GM19463 (cell line): ENCODE results near the gene NEK6.

Source experiments
- ATAC-seq: cut with Tn5 transposase; IDR thresholded peaks from one replicate; pipeline ENCODE4 v1.9.1; 2021; ENCODE audit warnings: mild to moderate bottlenecking, moderate library complexity; ENCODE audit not compliant: unreplicated experiment

NEK6 gene

DNA sequence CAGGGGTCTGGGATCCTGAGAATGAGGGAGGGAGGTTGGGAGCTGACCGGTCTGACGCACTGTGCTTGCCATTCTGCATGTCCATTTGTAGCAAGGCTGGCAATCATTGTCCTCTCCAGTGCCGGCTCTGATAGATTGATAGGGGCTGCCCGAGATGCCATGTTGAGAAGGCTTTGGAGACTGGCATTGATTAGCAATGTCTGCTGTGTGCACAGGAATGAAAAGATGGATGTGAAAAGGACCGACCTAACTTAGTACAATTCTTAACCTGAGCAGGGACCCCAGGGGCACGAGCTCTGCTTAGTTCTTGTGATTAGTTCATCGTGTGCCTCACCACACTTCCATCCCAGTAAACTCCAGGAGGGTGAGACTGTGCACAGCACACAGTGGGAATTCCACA, 17.0 kb downstream of the NEK6 start:
- no peak for ATAC-seq

DNA sequence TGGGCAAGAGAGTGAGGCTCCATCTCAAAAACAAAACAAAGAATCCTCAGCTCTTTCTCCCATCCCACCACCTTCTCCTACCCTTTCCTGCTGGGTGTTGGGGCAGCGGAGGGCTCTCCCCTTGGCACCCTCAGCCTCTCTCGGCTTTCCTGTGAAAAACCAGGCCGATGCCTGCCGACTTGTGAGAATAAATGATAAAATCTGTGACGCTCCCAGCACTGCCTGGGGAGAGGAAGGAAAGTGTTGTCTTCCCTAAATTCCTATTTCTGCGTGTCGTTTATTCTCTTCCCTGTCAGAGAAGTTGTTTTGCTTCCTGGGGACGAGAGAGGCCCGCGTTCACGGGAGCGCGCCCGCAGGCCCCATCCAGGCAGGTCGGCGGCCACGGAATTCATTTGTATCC, 19.7 kb downstream of the NEK6 start:
- ATAC-seq, result no peak

DNA sequence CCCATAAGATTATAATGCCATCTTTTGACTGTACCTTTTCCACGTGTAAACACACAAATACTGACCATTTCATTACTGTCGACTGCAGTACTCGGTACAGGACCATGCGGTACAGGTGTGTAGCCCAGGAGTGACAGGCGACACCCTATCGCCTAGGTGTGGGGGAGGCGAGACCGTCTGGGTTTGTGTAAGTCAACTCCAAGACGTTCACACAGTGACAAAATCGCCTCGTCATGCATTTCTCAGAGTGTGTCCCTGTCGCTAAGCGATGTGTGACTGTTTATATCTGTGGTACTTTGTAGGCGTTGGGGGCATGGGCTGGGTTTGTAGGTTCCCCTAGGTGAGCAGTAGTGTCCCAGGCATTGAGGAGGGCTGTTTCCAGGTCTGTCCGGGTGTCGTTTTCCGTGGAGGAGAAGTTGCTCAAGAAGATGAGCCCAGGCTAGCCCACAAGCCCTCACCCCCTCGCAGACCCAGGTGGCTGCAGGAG, 20.3 kb downstream of the NEK6 start:
- ATAC-seq, result no peak

DNA sequence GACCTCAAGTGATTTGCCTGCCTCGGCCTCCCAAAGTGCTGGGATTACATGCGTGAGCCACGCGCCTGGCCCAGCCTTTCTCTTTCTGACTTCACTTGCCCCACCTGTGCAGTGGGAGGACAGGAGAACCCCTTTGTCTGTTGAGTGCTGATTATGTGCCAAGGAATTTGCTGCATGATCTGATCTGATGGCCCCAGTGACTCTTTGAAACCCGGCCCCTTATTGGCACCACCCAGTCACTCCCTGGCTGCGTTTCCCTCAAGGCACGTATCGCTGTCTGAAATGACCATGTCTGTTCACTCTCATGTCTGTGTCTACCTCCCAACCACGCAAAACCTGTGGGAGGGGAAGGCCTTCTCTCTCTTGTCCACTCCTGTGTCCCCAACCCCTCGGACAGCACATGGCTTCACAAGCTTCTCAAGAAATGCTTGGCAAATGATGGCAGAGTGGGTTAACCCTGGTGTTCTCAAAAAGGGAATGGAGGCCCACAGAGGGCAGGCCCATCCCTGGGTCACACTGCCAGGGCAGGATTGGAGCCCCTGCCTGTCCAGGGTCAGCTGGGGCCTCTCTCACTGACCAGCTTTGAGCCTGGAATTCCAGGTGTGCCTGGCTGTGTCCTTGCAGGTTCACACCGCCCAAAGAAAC, 21.9 kb downstream of the NEK6 start:
- no peak for ATAC-seq

DNA sequence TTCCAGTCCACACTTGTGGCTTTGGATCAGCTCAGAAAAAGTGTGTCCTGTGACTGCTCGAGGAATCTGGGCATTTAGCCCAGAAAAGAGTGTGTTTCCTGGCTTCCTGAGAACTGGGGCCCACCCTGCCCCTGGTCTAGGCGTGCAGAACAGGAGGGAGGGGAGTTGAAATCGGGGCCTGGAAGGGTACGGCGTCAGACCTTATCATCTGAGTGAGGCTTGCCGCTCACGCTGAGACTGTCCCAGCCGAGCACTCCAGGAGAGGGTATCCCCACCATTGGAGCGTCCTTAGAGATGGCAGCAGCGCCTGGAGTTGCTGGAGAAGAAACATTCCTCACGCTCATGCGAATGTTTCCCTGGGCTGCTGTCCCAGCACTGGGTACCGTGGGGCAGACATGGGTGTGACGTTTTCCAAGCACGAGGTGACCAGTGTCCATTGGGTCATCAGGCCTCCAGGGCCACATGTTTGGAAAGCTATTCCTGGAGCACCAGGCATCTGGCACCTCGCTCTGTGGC, 22.5 kb downstream of the NEK6 start:
- no peak for ATAC-seq

DNA sequence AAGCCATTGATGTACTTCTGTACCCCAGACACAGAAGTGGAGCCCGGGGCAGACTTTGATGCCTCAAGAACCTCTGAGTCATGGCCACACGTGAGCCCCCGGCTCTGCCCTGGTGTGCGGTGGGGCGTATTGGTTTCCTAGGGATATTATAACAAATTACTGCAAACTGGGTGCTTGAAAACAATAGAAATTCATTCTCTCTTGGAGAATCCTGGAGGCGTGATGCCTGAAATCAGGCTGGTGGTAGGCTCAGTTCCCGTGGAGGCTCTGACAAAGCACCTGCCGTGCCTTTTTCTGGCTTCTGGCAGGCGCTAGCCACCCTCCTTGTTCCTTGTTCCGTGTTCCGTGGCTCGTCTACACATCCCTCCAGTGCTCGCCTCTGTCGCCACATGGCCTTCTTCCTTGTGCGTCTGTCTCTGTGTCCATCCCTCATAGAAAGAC, 24.2 kb downstream of the NEK6 start:
- ATAC-seq, result no peak

DNA sequence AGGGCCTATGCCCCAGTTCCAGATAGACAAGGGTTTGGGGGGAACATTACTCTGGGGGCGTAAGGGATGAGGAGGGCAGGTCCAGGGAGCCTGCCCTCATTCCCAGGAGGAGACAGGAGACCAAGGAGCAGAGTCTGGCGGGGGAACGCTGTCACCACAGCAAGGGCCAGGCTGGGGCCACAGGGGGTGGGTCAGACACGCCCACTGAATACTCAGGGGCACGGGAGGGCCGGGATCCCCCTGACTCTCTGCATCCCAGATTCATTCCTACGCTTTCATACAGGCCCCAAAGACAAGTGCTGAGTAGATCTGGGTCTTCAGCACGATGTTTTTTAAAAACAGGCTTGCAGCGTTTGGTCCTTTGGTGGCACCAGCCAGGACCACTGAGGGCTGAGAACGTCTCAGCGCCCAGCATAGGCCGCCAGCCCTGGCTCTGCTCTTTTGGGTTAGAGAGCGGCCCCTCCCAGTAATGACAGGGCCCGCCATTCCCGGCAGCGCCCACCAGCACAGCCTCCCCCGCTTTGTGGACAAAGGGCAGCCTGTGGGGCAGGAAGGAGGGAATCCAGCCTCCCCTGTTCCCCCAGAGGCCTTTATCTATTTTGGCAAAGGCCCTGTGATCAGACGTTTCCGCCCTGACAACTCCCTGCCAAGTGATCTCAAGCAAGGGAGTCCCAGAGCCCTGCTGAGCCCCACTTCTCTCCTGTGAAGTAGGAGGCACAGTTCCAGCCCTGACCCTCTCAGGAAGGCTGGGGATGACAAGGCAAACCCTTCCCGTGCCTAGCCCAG, 24.9 kb downstream of the NEK6 start:
- ATAC-seq, result no peak

DNA sequence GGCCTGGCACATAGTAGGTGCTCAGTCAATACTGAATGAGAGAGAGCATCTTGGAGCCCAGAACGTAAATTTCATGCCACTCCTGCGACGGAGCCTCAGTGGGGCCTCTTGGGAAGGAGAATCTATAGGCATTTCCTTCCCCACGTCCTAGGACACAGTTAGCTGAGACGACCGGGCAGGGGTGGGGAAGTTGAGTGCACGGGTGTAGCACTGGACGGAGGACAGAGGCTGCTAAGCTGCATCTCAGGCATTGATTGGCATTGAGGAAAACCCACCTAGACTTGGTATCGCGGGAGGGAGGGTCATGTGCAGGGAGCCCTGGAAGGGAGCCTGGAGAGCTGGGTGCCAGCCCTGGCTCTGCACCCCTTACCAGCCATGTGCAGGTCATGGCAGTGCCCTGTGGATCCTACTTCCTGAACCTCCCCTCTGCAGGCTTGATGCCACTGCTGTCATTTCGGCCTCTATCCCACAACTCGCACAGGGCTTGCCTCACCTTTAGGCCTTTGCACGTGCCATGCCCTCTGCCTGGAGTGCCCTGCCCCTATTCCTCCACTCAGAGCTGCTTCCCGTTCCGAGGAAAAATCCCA, 25.6 kb downstream of the NEK6 start:
- no peak for ATAC-seq

DNA sequence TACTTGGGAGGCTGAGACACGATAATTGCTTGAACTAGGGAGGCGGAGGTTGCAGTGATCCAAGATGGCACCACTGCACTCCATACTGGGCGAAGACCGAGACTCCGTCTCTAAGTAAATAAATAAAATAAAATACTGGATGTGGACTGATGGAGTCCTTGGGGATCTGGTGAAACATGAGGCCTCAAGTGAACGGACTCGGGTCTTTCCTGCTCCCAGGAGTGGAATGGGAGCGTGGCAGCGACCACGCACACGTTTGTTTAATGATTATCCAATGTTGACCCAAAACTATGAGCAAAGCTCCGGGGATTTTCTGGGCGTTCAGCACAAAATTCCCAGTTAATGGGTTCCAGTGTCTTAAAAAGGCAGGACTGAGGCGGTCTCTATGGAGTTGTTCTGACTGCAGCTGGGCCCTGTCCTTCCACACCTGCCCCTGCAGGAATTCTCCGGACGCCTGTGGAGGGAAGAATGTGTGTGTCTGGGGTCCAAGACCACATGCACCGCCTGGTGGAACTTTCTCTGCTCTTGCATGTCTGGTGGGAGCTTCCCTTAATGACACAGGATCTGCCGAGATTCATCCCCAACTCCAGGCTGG, 26.6 kb downstream of the NEK6 start:
- no peak for ATAC-seq

DNA sequence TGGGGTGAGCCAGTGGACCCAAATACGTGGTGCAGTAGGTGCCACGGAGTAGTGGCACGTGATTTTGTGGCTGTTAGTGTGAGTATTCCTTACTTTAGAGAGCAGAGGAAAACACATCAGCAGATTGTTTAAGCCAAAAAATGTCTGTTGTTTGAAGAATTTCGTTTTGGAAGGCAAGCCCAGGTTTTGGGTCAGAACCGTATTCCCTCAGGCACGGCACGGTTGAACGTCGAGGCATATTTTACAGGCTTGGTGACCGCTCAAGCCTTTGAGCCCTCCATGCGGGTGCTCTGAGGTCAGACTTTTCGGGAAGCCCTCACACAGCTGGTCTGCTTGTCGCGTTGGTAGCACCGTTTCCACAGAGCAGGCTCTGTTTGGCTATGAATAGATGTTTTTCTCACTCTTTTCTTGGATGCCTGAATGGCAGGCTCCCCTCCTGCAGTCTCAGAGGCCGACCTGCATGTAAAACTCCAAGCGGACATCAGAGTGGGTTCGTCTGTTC, 27.2 kb downstream of the NEK6 start:
- ATAC-seq, result no peak

DNA sequence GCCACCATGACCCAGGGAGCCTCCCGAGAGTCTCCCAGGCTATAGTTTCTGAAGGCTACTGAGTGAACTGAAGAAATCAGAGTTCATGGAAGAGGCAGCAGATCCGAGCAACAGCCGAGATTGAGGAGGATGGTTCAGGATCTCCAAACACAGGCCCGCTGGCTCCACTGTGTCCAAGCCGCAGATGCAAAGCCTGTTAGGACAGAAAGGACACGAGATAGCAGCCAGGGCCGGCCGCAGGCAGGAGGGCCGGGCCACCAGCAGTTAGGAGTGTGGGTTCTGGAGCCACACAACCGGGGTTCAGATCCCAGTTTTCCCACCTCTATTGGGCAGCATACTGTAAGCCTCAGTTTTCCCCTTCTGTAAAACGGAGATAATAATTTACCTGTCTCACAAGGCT, 27.7 kb downstream of the NEK6 start:
- no peak for ATAC-seq

DNA sequence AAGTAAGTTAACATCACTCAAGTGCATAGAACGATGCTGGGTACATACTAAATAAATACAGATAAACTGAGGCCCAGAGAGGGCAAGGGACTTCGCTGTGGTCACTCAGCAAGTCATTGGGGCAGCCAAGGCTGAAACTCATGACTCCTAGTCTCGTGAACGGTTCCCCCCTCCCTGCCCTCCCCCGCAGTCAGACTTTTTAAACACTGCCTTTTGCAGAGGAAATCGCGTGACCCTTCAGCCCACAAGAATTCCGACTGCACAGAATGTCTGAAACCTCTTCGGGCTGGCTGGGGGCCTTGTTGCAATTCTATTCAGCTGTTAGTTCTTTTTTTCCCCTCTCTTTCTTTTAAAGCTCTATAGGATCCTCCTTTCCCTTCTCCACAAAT, 28.1 kb downstream of the NEK6 start:
- ATAC-seq, result peak; percentile 30

DNA sequence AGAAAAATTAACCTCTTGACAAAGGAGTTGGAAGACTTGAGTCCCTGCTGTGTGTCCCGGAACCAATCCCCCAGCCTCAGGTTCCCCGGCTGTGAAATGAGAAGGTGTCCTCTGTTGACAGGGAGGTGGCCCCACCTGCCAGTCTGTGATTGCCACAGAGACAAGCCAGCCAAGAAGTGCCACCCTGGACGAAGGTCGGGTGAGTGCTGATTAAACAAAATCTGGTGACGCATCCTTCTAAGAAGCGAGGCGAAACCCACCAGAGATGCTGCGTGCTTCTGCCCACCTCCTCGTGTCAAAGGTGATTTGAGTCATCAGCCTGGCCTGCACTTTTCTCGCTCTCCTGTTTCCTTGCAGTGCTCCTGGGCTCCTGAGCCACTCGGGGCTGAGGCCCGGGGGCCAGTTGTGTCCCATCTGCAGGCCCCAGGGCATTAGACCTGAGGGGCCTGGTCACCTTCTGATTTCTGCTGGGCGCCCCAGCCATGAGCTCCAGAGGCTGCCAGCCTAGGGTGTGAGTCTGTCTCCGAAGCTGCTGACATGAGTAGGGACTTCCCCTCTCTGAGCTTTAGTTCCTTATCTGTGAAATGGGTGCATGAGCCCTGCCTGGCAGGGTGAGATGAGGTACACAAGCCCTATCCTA, 28.7 kb downstream of the NEK6 start:
- peak; percentile 58 for ATAC-seq

DNA sequence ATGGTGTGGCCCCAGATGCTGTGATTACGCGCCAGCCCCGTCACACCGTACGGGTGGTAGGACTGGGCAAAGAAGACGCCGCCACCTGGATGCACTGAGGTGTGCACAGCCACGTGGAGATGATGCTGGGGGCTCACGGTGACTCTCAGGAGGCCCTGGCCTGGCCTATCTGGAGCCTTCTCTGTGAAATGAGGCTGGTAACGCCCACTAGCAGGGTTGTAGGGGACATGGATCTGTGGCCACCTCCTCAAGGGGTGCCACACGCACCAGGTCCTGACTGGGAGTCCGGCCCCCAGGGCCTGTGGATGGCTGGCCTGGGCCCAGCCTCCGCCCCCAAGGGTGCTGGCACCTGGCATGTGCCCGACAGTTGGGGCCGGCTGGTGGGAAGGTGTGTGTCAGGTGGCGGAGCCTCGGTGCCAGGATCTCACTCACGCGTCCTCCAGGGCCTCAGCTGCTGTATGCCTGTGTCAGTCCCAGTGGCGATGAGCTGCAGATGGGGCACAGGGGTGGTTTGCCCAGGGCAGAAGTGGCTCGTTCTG, 32.4 kb downstream of the NEK6 start:
- ATAC-seq, result no peak

DNA sequence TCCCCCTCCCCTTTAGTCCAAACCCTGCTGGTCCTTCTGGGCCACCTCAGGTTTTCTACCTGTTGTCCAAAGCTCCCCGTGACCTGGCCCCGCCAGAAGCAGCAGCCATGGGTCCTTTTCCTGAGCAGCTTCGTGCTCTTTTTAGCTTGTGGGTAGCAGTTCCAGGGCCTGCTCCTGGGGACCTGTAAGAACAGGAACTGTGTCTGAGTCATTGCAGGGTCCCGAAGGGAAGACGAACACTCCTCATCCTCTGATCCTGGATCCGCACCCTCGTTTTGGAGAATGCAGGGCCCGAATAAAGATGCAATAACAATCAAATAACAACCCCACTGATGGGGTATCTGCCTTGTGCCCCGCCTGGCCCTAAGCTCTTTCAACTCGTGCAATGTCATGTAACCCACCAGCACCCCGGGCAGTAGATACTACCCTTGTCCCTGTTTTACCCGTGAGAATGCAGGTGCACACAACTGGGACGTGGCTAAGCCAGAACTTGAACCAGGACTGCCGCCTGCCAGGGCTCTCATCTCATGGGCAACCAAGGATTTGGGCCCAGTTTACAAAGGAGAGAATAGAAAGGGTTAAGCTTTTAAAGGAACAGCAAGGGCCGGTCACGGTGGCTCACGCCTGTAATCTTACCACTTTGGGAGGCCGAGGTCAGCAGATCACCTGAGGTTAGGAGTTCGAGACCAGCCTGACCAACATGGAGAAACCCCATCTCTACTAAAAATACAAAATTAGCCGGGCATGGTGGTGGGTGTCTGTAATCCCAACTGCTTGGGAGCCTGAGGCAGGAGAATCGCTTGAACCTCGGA, 33.2 kb downstream of the NEK6 start:
- no peak for ATAC-seq

DNA sequence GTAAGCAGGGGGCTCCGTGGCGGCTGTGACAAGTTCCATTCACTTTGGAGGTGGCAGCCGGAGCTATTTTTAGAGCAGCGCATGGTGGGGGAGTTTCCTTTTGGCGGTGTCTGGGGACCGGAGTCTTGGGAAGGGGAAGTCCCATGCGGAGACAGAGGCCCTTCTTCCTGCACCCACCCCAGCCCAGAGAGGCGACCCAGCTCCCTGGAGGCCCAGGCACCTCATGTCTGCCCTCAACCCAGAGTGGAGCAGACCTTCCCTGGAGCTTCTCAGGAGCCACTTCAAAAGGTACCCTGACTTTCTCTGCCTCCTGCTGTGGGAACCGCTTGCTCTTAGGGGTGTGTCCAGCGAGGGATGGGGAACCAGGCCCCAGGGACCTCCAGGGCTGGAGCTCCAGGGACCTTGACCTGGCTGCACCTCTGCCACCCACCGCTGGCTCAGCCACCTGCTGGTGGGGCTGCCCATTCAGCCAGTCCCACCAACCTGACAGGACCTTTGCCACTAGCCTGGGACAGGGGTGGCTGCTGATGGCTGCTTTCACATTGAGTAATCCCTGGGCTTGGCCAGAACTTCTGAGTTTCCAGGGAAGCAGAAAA, 34.1 kb downstream of the NEK6 start:
- ATAC-seq, result peak; percentile 52

DNA sequence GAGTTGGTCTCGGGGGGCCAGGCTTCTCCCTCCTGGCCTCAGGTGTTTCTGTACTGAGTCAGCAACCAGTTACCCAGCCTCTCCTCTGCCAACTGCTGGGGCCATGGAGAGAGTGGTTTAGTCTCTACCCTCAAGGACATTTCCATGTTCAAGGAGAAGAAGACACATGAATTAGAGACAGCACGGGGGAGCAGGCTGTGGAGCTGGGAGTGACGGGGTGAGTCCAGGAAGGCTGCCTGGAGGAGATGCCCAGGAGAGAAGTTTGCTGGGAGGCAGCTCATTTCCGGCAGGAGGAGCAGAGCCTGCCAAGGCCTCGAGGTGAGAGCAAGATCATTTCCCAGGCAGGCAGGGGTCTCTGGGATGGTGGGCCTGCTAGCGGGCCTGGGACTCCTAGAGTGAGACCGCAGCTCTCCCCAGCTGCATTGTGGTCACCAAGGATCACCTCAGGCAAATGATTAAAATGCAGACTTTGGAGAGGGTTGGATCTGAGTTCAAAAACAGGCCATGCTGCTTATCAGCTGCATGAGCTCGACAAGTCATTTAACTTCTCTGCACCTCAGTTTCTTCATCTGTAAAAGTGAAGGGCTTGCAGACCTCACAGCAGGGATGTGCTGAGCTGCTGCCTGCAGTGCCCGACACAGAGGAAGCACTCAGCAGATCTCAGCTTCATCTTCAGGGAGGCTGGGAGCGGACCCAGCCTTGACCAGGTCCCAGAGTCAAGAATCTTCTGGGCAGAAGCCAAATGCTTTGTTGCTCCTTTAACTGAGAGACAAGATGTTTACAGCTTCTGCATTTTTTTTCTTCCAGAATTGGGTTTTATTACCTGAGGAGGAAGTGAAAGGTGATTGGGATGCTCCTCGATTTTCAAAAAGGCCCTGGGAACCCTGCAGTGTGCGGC, 35.2 kb downstream of the NEK6 start:
- ATAC-seq, result no peak
